ENCODE results near the gene RIN3. TPM values are rescaled to one million over a fixed set of nuclear protein-coding genes. Genes with fewer than 3 reads are reported as not detected.

The RIN3 gene
- total RNA-seq, 1 experiment from 2014 or later, result 2.4 TPM

DNA sequence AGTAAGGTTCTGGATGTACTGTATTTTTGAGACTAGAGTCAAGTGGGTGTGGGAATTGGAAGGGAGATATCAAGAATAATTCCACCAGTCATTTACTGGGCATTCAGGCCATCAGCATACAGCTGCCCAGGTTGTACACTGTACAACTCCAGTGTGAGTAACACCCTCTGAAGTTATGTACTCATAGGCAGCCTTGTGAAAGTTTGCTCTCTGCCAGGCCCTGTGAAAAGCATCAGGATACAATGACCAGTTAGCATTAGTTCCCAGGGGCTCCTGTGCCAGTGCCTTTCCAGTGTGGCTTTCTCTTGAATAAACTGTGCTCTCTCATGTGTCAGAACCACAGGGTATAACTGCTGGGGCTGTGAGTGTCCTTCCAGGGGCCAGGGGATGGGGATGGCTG, 145.1 kb downstream of the RIN3 start:
- Histone ChIP-seq H3K4me1 (ENCODE audit: insufficient read depth, low read length, poor library complexity, severe bottlenecking) (no peaks in the 10 kb centered on the region), H3K36me3 (ENCODE audit: insufficient read depth, low read length, poor library complexity, severe bottlenecking) (no peaks in the 10 kb centered on the region), H3K9me3 (ENCODE audit: low read depth, low read length, poor library complexity, severe bottlenecking) (no peaks in the 10 kb centered on the region), H3K4me3 (ENCODE audit: low read depth, low read length, poor library complexity, severe bottlenecking) (no peak overlapping the region), H3K27me3 (replicated peaks; ENCODE audit: insufficient read depth, low read depth, low read length, poor library complexity) (no peaks in the 10 kb centered on the region), H3K27ac (ENCODE audit: low read depth, low read length, poor library complexity, severe bottlenecking) (no peak overlapping the region)
- DNase-seq (ENCODE audit: low spot score), result no peak
- intact Hi-C loops (cut with micrococcal nuclease; ENCODE audit: unreplicated experiment), result no loop called here
- TF ChIP-seq, protein P1, sequence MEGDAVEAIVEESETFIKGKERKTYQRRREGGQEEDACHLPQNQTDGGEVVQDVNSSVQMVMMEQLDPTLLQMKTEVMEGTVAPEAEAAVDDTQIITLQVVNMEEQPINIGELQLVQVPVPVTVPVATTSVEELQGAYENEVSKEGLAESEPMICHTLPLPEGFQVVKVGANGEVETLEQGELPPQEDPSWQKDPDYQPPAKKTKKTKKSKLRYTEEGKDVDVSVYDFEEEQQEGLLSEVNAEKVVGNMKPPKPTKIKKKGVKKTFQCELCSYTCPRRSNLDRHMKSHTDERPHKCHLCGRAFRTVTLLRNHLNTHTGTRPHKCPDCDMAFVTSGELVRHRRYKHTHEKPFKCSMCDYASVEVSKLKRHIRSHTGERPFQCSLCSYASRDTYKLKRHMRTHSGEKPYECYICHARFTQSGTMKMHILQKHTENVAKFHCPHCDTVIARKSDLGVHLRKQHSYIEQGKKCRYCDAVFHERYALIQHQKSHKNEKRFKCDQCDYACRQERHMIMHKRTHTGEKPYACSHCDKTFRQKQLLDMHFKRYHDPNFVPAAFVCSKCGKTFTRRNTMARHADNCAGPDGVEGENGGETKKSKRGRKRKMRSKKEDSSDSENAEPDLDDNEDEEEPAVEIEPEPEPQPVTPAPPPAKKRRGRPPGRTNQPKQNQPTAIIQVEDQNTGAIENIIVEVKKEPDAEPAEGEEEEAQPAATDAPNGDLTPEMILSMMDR (conservative IDR thresholded peaks at IDR 0.05; ENCODE audit: low read depth, low read length), result no peak
- no peak for TF ChIP-seq EZH2 (IDR thresholded peaks at IDR 0.05; ENCODE audit: borderline replicate concordance, low read depth, low read length, poor library complexity, severe bottlenecking)
- ChIA-PET POLR2A (ENCODE audit: low non-redundant PET) (no interaction called here), CTCF (no interaction called here)
- no TSS peak for BruUV-seq (replicated peaks)

DNA sequence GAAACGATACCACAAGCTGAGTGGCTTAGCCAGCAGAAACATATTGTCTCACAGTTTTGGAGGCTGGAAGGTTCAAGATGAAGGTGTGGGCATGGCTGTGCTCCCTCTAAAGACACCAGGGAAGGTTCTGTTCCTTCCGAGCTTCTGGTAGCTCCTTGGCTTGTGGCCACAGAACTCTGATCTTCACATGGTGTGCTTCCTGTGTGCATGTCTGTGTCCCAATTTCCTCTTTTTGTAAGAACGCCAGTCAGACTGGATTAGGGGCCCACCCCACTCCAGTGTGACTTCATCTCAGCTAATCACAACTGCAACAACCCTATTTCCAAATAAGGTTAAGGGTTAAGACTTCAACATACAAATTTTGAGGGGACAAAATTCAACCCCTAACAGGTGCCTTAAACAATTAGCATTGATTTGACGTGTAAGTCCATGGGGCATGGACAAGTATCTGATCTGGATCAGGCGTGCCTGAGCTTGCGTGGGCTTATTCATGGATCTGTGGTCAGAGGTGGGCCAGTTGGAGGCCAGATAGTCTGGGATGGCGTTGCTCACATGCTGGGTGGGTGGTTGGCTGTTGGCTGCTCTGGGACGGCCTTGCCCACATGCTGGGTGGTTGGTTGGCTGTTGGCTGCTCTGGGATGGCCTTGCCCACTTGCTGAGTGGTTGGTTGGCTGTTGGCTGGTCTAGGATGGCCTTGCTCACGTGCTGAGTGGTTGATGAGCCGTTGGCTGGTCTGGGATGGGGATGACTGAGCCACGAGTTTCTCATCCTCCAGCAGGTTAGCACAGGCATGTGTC, 146.4 kb downstream of the RIN3 start:
- ChIA-PET CTCF (no interaction called here), POLR2A (ENCODE audit: low non-redundant PET) (no interaction called here)
- BruUV-seq (replicated peaks), result no TSS peak
- TF ChIP-seq, protein P1 (conservative IDR thresholded peaks at IDR 0.05; ENCODE audit: low read depth, low read length), result no peak
- TF ChIP-seq EZH2 (IDR thresholded peaks at IDR 0.05; ENCODE audit: borderline replicate concordance, low read depth, low read length, poor library complexity, severe bottlenecking), result no peak
- H3K4me1 ChIP-seq (ENCODE audit: insufficient read depth, low read length, poor library complexity, severe bottlenecking), result no peaks in the 10 kb centered on the region
- no peaks in the 10 kb centered on the region for H3K27me3 ChIP-seq (replicated peaks; ENCODE audit: insufficient read depth, low read depth, low read length, poor library complexity)
- H3K9me3 ChIP-seq (ENCODE audit: low read depth, low read length, poor library complexity, severe bottlenecking), result no peaks in the 10 kb centered on the region
- H3K36me3 ChIP-seq (ENCODE audit: insufficient read depth, low read length, poor library complexity, severe bottlenecking), result no peaks in the 10 kb centered on the region
- no peak overlapping the region for H3K4me3 ChIP-seq (ENCODE audit: low read depth, low read length, poor library complexity, severe bottlenecking)
- intact Hi-C loops (cut with micrococcal nuclease; ENCODE audit: unreplicated experiment), result no loop called here
- H3K27ac ChIP-seq (ENCODE audit: low read depth, low read length, poor library complexity, severe bottlenecking), result no peak overlapping the region
- no peak for DNase-seq (ENCODE audit: low spot score)

DNA sequence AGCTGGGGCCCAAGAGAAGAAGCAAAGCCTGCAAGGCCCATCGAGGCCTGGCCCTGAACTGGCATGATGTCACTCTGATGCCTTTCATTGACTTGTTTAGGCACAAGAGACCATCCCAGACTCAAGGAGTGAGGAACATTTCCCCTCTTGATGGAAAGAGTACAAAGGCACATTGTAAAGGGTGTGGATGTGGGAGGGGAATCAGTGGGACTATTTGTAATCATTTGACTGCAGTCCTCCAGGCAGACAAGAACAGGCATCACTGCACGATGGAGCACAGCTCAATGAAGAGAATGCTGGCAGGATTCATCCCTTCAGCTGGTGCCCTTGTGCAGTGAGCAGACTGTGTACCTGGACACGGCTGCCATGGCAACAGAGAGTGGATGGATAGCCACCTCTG, 147.0 kb downstream of the RIN3 start:
- CTCF ChIA-PET, result no interaction called here
- H3K27me3 ChIP-seq (replicated peaks; ENCODE audit: insufficient read depth, low read depth, low read length, poor library complexity), result no peaks in the 10 kb centered on the region
- H3K9me3 ChIP-seq (ENCODE audit: low read depth, low read length, poor library complexity, severe bottlenecking), result no peaks in the 10 kb centered on the region
- no peak overlapping the region for H3K27ac ChIP-seq (ENCODE audit: low read depth, low read length, poor library complexity, severe bottlenecking)
- H3K4me3 ChIP-seq (ENCODE audit: low read depth, low read length, poor library complexity, severe bottlenecking), result no peak overlapping the region
- no peak for DNase-seq (ENCODE audit: low spot score)
- no peak for TF ChIP-seq EZH2 (IDR thresholded peaks at IDR 0.05; ENCODE audit: borderline replicate concordance, low read depth, low read length, poor library complexity, severe bottlenecking)
- TF ChIP-seq, protein P1 (conservative IDR thresholded peaks at IDR 0.05; ENCODE audit: low read depth, low read length), result no peak
- H3K4me1 ChIP-seq (ENCODE audit: insufficient read depth, low read length, poor library complexity, severe bottlenecking), result no peaks in the 10 kb centered on the region
- intact Hi-C loops (cut with micrococcal nuclease; ENCODE audit: unreplicated experiment), result no loop called here
- POLR2A ChIA-PET (ENCODE audit: low non-redundant PET), result no interaction called here
- no peaks in the 10 kb centered on the region for H3K36me3 ChIP-seq (ENCODE audit: insufficient read depth, low read length, poor library complexity, severe bottlenecking)
- BruUV-seq (replicated peaks), result no TSS peak
